Stimulated activated CD4-positive, alpha-beta T cell treated with anti-CD3 and anti-CD28 coated beads, Interleukin-4, amount 100 ng/mL, for 1 hour (primary cell): ENCODE data around the gene RGS8.

Experiments used
- DNase-seq: peaks from one replicate; pipeline ENCODE4 v3.0.0-alpha.2; 2020

The RGS8 gene

DNA sequence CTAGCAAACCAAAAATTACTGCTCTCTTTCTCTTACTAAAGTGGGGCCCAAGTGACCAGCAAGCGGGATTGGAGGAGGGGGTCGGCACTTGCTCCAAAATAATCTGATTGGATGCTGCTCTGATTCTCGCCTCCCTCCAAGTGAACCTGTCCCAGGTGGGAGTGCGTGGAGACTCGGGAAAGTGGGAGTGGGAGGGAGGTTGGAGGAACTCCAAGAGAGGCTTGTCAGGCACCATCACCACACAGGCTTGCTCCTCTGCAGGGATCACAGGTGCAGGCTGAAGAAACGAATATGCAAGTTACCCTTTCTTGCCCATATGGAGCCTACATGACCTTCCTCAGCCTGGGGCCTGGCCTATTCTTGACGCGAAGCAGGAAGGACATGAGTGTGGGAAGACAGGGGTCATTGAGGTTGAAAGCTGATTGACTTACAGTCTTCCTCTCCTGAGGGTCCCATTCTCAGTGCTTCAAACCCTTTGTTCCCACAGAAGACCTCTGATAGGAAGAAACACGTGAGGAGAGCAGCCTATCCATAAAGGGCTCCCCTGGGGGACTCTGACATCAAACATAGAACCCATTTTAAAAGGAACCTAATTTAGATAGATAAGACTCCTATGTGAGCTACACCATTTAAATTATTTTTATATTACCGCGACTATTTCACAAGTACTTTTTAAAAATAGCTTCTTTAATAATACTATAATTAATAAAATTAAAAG is 14.2 kb downstream of the RGS8 start:
- no peak for DNase-seq

DNA sequence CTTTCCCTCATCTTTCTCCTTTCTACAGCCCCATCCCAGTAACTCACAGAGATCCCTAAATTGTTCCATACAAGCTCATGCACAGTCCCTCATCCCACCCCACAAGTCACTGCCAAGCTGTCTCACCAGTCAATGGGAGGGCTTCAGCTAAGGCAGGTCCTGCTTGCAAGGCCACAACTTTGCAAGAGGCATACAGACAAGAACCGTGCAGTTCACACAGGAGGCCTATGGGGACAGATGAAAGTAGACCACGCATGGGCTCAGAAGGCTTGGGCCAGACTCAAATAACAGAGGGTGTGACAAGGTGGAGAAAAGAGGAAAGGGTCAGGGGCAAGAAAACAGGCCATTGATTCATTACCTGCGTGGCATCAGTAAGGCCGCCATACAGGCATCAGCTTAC is 15.1 kb downstream of the RGS8 start:
- no peak for DNase-seq

DNA sequence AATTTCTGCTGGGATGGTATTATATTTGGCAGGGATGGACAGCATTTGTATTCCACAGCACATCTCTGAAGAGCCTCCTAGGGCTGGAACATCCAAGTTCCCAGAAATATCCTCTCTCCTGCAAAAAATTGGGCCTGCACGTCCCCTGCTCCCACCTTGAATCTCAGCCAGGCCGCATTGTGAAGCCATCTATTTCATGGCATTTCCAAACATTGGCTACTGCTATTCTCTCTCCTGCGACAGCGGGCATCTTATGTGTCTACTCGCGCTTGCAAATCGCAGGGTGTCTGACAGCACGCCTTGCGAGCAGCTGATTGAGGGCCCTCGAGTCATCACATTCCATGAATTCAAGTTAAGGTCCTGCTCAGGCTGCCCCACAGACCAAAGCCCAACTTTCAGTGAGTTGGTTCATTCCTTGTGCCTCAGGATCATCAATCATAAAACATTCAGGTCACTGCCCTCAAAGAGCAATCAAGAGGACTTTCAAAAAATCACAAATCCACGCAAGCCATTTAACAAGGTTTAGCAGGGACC is 15.8 kb downstream of the RGS8 start:
- no peak for DNase-seq

DNA sequence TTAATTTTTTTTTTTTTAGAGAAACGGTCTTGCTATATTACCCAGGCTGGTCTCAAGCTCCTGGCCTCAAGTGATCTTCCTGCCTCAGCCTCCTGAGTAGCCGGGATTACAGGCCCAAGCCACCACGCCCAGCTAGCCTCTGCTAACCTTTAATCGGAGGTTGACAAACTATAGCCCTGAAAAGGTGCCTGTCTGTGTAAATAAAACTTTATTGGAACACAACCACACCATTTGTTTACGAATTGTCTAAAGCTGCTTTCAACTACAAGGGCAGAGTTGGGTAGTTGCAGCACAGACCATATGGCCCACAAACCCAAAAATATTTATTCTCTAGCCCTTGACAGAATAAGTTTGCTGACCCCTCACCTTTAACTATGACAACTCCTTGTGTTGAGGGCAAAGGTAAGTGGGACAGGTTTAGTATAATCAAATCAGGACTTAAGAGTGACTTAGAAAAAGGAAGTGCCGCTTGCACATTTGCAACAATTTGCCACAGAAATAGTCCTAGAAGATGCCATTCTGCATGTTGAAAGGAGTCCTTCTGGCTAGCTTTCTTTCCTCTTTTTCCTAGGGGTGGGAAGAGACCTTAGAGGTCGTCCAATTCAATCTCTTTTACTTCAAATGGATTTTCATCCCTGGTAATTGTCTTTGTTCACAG is 16.4 kb downstream of the RGS8 start:
- DNase-seq: no peak

DNA sequence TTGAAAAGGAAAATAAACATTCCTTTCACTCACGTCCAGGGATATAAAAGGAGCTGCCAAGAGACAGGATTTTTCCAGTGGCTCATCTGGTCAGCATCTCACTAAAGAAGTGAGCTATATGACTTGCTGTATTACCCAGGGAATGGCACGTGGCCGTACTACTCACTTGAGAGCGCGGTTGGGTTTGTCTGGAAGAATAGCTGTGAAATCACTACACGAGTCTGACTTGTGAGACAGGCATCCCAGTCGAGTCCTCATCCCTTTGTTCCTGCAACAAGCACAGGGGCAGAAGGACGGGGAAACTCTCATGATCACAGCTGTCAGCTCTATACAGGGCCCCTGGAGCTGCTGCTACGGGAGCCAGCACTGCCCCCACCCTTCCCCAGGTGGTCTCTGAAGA is 17.7 kb downstream of the RGS8 start:
- no peak for DNase-seq

DNA sequence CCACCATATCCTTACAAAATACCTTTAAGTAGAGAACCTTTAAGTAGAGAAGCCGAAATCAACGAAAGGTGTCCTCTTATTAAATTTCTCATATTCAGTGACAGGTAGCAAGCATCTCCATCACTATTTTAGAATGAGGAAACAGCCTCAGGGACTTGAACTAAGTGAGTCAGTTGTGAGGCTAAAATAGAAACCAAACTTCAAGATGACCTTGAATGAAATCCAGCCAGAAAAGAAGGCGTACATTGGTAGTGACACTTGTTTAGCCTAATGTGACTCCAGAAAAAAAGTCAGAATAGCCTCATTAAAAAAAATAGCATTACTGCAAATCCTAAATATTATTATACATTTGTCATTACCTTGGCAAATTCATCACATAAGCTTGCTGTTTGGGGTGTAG is 20.1 kb downstream of the RGS8 start:
- DNase-seq: no peak

DNA sequence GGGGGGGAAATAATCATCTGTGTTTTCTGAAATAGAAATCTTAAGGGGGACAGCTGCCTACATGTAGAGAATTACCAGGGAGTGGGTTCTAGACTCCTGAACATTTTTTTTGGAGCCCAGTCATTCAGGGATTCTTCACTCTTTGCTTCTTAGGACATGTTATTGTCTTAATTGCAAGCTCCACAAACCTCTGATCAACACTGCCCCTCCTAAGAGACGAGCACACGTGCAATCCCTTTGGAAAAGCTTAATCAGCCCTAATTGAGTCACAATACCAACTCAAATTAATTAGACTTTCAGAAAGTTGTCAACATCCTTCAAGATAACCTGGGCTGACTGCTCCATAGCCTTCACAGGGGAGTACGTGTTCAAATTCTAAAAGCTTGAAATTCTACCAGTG is 21.4 kb downstream of the RGS8 start:
- DNase-seq: no peak

DNA sequence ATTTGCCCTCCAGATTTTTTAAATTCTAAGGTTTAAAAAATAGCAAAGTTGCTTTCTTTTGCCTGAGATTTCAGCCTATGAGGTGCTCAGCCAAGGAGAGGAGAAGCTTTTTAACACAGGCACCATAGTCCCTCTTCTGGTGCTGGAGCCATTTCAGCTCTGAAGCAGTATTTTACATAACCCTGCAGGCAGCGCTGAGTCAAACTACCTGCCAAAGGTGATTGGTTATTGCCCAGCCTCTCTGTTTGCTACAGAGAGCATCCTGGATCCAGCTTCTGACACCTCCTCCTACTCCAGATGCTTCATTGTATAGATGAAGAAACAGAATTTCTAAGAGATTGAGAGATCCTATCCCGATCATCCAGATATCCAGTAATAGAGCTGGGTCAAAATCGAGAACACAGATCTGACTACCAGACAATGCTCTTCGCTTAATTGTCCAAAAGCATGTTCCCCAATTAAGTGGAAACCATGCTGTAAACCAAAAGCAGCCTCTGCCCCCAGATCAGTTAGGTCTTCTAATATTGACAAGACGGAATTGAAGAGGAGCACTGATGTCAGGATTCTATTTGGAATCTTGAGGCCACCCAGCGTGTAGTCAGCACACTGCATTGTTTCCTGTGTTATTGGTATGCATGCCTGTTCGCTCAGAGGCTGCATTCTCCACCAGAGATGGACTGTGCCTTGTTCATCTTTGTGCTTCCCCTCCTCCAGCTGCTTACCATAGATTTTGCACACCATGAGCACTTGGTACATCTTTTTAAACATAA is 22.1 kb downstream of the RGS8 start:
- no peak for DNase-seq

DNA sequence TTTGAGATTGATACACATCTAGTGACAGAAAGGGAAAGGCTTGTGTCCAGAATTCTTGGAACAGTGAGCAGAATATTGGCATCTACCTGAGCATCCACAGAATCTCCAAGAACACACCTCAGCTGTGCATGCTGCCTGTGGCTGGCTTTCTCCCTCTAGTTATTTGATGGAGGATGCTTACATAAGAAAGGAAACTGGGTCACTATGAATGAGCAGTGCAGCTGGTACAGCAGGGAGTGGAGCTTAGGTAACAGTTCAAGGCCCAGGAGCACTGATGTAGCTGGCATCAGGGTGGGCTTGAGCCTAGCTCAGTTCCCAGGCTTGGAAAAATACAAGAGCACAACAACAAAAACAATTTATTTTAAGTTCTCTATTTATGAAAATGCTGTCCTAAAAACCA is 26.3 kb downstream of the RGS8 start:
- no peak for DNase-seq

DNA sequence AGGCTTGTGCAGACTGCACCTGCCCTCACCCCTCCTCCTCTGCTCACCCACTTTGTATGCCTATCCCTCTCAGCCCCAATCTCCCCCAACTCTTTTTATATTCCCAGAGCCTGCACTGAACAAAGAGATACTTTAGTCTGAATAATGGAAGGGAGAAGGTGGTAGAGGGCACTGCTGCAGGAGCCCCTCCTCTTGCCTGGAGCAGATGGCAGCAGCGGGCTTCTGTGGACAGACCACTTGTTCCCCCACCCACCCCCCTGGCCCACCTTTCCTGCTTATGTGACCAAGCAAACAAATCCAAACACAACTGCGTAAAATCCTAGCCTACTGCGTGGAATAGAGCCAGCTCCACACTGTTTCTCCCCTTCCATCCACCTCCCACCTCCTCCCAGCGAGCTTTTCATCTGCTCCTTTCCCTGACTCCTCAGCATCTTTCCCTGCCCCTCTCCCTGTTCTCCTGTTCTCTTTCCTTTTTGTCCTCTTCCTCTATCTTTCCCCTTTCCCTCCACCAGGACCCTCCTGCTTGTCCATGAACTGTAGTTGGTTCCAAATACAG is 27.5 kb downstream of the RGS8 start:
- DNase-seq: no peak

DNA sequence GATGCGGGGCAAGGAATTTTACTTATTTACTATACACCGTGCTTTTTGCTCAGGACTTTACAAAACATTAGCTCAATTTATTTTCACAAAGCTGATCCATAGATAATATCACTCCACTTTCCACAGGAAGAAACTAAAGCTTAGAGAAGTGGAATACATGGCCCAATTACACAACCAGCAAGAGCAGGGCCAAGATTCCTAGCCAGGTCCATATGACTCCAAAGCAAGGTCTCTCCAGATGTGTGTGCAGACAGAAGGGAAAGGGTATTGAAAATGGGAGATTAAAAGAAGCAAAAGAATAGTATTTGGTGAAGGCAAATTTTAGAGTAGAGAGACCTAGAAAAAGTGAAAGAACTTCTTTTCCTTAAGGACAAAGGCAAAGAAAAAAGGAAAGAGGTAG is 30.4 kb downstream of the RGS8 start:
- DNase-seq: no peak

DNA sequence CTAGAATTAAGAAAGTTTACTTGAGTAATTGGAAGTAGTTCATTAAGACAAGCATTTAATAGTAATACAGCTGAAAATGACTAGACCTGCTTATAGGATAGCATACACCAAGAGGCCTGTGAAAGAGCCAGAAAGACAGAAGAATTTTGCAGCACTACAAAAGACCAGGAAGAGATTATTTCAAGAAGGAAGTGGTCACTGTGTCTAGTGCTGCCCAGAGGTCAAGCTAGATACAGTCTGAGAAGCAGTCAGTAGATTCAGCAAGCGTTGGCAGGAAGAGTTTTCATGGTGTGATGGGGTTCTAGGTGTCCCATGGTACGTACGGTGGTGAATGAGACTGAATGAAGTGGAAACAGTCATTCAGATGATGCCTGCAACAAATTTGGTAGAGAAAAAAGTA is 31.5 kb downstream of the RGS8 start:
- no peak for DNase-seq

DNA sequence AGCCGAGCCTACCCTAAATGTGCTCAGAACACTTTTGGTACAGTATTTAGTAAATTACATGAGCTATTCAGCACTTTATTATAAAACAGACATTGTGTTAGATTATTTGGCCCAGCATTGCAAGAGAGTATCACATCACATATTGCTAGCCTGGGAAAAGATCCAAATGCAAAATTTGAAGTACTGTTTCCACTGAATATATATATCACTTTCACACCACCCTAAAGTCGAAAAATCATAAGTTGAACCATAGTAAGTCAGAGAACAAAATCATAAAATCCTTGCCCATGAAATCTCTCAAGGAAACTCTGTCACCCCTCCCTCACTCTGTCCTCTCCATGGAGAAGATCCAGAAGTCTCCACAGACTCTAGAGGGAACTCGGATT is 33.1 kb downstream of the RGS8 start:
- DNase-seq: no peak

DNA sequence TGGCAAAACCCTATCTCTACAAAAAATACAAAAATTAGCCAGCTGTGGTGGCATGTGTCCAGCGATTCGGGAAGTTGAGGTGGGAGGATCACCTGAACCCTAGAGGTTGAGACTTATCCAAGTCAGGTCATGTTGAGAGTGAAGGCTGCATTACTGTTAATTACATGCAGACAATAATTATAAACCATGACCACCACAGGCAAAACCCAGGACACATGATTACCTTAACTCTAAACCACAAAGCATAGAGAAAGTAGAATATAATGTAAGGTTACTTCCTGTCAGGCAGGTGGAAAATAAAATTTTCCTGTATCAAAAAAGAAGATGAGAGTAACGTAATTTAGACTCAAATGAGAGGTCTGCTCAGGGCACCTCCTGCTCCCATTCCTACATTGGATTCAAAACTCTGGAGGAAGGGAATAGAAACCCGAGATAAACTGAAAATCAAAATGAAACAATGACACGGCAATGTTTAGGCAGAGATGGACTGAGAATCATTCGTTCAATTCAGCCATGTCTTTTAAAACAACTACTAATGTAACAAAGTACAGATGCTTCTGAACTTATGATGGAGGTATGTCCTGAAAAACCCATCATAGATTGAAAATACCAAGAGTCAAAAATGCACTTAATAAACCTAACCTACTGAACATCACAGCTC is 33.6 kb downstream of the RGS8 start:
- DNase-seq: no peak

DNA sequence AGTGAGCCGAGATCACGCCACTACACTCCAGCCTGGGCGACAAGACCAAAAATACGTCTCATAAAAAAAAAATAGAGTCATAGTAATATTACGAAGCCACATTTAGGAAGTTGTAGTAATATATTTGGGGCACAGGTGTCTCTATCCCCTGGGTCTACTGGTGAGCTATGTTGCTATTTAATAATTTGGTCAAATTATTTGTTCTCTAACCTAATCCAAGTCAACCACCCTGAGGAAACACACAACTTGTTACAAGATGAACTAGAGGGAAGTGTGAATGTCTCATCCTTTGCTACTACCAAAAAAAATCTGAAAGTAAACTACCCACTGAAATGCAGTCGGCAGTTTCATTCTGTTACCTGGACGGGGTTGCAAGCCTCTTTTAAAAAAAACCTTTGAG is 35.3 kb downstream of the RGS8 start:
- no peak for DNase-seq

DNA sequence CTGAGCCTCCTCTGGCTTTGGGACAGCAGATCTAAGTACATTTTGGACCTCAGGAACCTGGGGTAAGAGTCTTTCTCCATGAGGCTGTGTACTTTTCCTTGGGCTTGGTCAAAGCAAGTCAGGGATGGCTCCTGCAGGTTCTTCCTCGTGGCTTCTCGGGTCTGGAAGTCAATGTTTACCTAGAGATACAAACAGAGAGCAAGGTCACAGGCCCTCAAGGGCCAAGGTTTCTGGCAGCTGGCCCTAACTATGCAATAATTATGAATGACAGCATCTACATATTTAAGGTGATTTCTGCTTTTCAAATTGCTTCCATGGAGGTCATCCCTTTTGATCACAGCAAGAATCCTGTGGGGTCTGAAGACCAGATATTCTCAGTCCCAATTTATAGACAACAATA is 37.6 kb downstream of the RGS8 start:
- DNase-seq: no peak

DNA sequence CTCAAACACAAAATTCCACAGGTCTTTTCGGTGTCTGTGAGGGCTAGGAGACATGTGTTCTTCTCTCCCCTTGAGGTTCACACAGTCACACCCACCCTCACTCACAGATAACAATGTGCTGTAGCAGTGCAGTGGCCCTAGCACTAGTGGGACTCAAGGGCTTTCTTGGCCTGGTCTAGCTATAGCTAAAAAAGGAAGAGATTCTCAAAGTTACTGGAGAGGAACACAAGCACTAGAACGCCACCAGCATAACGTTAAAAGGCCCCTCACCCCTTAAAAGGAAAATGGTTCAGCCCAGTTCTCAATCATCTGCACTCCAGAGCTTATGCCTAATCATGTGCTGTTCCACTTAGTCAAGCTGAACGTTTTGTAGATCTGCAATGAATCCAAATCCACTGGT is 39.5 kb downstream of the RGS8 start:
- no peak for DNase-seq

DNA sequence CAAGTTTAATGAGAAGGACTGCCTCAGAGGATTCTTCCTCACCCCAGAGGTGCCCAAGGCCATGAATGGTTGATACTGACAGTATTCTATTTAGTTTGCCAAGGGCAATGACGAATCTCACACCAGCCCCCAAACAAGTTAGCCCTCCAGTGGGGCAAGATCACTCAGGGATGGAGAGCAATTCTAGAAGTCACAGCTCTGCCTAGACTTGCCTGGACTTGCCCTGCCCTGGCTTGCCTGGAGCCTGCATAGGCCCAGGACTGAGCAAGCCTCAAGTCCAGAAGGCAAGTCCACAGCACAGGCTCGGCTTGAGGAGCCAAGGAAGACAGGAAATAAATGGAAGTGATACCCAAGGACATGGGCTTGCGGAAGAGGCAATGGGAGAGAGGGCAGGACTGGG is 40.7 kb downstream of the RGS8 start:
- DNase-seq: no peak

DNA sequence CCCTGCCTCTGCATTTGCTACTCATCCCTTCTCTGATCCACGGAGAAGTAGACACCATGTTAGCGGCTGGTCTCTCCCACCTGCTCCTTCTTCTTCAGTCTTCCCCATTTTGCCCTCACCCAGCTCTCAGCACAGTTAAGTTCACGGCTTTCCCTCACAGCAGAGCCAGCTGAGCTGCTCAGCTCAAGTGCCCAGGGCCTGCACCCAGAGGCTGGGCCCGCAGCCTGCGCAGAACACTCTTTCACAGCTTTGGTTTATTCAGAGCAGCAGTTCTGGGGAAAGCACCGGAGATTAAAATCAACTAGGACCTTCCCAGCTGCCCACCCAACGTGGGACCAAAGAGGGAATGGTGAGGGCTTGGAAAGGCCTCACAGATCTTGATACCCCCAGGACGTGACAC is 41.9 kb downstream of the RGS8 start:
- DNase-seq: no peak

DNA sequence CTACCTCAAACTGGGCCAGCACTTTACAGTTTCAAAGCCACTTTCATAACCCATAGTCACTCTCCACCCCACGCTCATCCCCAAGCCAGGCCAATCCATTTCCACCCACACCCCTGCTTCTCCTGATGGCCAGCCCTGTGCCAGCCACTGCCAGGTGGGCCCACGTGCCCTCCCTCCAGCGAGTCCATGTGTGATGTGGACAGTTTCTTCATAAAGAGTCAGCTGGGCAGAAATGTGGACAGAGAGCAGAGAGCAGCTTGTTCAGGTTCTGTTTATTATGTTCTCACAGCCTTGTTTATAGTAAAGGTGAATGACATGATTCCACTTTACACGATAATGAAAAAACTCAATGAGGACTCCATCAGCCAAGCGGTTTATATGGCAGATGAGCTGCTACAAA is 42.8 kb downstream of the RGS8 start:
- no peak for DNase-seq

DNA sequence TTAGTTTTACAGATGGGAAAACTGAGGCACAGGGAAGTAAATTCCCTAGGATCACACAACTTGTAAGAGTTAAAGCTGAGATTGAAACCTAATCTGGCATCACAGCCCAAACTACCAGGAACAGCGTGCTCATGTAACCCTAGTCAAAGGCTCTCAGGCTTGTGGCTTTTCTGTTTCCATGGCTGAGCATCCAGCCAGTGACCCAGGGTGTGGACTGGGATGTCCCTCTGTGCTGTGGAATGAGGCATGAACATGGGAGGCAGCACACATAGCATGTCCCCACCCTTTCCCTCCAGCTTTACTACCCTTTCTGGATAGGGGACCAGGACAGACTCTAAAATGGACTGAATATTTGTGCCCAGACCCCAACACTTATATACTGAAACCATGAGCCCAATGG is 45.1 kb downstream of the RGS8 start:
- DNase-seq: no peak

DNA sequence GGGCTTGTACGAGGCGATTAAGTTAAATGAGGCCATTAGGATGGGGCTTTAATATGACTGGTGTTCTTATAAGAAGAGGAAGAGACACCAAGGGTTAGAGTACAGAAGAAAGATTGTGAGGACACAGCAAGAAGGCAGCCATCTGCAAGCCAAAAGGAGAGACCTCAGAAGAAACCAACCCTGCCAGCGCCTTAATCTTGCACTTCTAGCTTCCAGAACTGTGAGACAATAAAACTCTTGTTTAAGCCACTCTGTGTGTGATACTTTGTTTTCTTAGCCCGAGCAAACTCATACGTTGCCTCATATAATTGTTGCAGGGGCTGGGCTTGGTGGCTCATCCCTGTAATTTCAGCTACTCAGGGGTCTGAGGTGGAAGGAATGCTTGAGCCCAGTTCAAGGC is 46.6 kb downstream of the RGS8 start:
- no peak for DNase-seq

DNA sequence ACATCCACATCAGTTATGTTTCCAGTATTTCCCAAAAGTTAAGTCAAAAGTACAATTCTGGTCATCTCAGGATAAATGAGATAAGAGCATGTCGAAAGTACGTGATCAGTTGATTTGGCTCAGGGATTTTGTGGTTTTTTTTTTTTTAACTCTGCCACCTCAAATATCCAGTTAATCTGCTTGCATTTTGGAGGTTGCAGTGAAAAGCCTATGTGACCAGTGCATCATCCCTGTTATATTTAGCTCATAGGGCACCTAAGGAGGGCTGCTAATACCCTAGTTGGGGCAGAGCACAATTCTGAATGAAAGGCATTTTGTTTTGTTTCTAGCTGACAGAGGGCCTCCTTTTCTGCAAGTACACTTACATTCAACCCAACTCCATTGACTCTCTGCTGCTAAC is 48.5 kb downstream of the RGS8 start:
- DNase-seq: no peak
